Measurements from ENCODE around the gene SERPINI2.
"Not testable (repeated sequence)": the region's sequence is repeated elsewhere in the genome, so short reads cannot be mapped to it uniquely, and the experiment has no call there.

SERPINI2 gene

GRCh38 chr3:167445491-167445890 lies 28.4 kb downstream of the SERPINI2 start:
- no peak for DNase-seq

DNA sequence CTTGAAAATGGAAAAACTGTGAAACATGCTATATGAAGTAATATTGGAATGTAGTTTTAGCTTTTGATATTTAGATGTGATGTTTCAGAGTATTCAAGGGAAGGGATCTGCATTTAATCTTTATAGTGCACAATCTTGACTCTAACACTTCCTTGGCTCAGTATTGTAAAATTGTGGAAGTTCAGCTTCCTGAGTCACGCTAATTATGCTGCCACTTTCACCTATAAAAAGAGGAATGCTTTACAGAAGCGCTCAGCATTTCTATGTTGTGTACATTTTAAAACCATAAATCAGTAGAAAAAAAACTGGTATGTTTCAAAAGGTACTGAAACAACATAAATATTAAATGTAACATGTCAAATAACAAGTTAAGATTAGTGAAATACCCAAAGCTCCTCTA lies 32.6 kb downstream of the SERPINI2 start:
- DNase-seq: no peak

DNA sequence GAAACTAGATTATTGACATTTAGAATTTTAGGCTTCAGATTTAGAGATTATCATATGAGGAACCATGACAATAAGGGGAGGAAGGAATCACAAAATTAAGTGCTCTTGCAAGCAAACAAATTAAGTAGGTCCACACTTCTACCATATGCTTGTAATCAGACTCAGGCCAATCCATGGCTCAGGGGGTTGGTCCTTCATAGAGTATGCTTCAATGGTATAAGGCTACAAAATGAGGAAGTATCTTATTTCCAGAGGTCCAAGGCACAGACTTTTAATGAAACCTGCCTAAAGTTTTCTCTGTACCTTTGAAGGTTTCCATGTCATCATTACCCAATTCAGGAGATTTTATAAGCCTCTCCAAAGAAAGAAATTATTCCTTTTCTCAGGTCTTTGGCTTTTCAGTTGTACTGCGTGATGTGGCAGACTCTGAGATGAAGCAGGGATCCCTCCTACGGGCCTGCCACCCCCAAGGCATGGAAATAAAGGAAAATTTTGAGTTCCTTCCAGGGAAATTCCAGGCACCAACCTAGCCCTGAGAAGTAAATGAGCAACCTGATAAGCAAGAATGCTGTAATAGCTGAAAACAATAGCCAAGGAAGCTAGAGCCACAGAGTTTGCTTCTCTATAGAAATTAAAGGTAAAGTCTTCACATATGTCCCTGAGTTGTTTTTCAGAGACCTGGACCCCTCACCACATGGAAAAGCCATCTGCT lies 36.3 kb downstream of the SERPINI2 start:
- DNase-seq: no peak

DNA sequence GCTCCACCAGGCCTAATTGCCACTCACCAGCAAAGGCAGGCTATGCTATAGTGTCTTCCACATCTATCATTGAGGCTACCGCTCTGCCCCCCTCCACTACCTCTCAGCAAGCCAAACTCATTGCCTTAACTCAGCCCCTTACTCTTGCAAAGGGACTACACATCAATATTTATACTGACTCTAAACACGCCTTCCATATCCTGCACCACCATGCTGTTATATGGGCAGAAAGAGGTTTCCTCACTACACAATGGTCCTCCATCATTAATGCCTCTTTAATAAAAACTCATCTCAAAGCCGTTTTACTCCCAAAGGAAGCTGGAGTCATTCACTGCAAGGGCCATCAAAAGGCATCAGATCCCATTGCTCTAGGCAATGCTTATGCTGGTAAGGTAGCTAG lies 46.9 kb downstream of the SERPINI2 start:
- DNase-seq: not testable (repeated sequence)

GRCh38 chr3:167422396-167422795 lies 51.4 kb downstream of the SERPINI2 start:
- not testable (repeated sequence) for DNase-seq

DNA sequence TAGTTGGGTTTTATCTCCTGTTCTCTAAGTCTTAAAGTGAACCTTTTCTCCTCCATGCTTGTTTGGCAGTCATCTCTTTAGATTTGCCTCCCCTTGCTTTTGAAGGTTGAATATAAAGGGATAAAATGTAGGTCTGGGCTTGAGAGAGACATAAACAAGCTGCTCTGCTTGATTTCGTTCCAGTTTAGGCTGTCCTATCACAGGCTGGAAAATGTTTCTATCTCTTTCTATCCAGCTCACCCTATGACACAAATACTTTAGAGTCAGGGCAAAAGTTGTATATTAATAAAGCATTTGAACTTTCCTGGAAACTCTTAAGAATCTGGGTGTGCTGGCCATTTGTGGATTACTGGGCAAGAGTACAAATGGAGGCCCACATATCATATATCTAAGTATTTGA lies 64.2 kb downstream of the SERPINI2 start:
- DNase-seq: no peak

DNA sequence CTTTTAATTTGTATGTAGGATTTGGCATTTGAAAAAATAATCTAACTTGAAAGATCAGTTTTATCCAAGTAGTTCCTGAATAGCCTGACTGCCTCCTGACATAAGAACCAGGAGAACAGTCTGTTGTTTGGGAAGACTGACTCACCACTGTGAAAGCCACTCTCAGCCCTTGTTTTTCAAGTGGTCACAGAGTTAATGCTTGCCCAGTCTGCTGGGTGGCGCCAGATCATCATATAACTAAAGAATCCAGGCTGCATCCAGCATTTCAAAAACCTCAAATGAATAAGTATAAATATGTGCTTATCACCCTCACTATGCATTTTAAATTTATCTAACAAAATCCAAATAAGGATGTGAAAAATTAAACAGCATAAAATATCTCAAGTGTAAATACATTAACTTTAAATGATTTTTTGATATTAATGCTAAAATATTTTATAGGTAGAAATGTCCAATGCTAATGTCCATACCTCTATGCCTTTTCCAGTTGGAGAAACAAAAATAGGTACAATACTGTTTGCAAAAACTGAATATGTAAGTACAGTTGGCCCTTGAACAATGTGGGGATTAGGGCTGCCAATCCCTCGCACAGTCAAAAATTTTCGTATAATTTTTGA lies 66.9 kb downstream of the SERPINI2 start:
- no peak for DNase-seq

GRCh38 chr3:167397826-167398225 lies 76.0 kb downstream of the SERPINI2 start:
- DNase-seq: no peak

- DNase-seq: no peak
Observed at GRCh38 chr3:167396075-167396474, 77.8 kb downstream of the SERPINI2 start.

- DNase-seq: no peak
Observed at GRCh38 chr3:167394003-167394402, 79.8 kb downstream of the SERPINI2 start.
